ENCODE measurements around the gene GEMIN4. TPM values are rescaled to one million over a fixed set of nuclear protein-coding genes. Genes with fewer than 3 reads are reported as not detected.
"Not testable (repeated sequence)": the region's sequence is repeated elsewhere in the genome, so short reads cannot be mapped to it uniquely, and the experiment has no call there.

Gene GEMIN4
- total and polyA plus RNA-seq, 7 donors: 7.2 to 21.9 (median 12.6) TPM

- intact Hi-C loops (cut with DNase I): no loop called here
- WGBS, 3 donors: 85 to 88% (median 87%) methylated on average over 5 of the region's 5 CpGs
Measured at GRCh38 chr17:773016-773415, 21.0 kb upstream of the GEMIN4 start.

GRCh38 chr17:767076-767475 is 15.0 kb upstream of the GEMIN4 start:
- TF ChIP-seq CTCF (IDR thresholded peaks at IDR 0.05): no peak
- WGBS, 3 donors: 36 to 66% (median 60%) methylated on average over 3 of the region's 3 CpGs
- no peak overlapping the region for H3K4me3 ChIP-seq
- intact Hi-C loops (cut with DNase I): no loop called here
- no peak overlapping the region for H3K27ac ChIP-seq
- DNase-seq: no peak
- H3K9me3 ChIP-seq: no peaks in the 10 kb centered on the region
- no peak for ATAC-seq
- peaks cover 0 to 94% of the 10 kb centered on the region in 2 donors for H3K36me3 ChIP-seq (ENCODE audit: insufficient read depth in 1 of 2, low read depth in 1 of 2)
- no peaks in the 10 kb centered on the region for H3K4me1 ChIP-seq
- no peaks in the 10 kb centered on the region for H3K27me3 ChIP-seq (ENCODE audit: insufficient read depth in 3 of 3, low read length in 2 of 3)

More at GRCh38 chr17:773016-773415, 21.0 kb upstream of the GEMIN4 start:
- ATAC-seq (no peak), DNase-seq (no peak)
- H3K4me1 ChIP-seq: no peaks in the 10 kb centered on the region
- no peaks in the 10 kb centered on the region for H3K9me3 ChIP-seq
- H3K27ac ChIP-seq: no peak overlapping the region
- H3K27me3 ChIP-seq (ENCODE audit: insufficient read depth in 3 of 3, low read length in 2 of 3): no peaks in the 10 kb centered on the region
- H3K36me3 ChIP-seq (ENCODE audit: insufficient read depth in 1 of 2, low read depth in 1 of 2): peaks cover 4 to 96% of the 10 kb centered on the region in 2 donors
- no peak for TF ChIP-seq CTCF (IDR thresholded peaks at IDR 0.05)
- no peak overlapping the region for H3K4me3 ChIP-seq

GRCh38 chr17:760371-760770 is 8.3 kb upstream of the GEMIN4 start:
- DNase-seq (no peak), ATAC-seq (peak in 2 of 4 donors; percentile 52 to 72)
- Histone ChIP-seq H3K27ac (no peak overlapping the region), H3K4me3 (no peak overlapping the region), H3K9me3 (no peaks in the 10 kb centered on the region), H3K27me3 (ENCODE audit: insufficient read depth in 3 of 3, low read length in 2 of 3) (no peaks in the 10 kb centered on the region), H3K36me3 (ENCODE audit: insufficient read depth in 1 of 2, low read depth in 1 of 2) (peaks cover 3 to 76% of the 10 kb centered on the region in 2 donors), H3K4me1 (no peaks in the 10 kb centered on the region)
- 35 to 59% (median 45%) methylated on average over 9 of the region's 9 CpGs for WGBS, 3 donors
- intact Hi-C loops (cut with DNase I): no loop called here
- TF ChIP-seq CTCF (IDR thresholded peaks at IDR 0.05): no peak

- no peak for TF ChIP-seq CTCF (IDR thresholded peaks at IDR 0.05)
- Histone ChIP-seq H3K27ac (no peak overlapping the region), H3K9me3 (no peaks in the 10 kb centered on the region), H3K27me3 (ENCODE audit: insufficient read depth in 3 of 3, low read length in 2 of 3) (no peaks in the 10 kb centered on the region), H3K4me1 (no peaks in the 10 kb centered on the region), H3K4me3 (no peak overlapping the region), H3K36me3 (ENCODE audit: insufficient read depth in 1 of 2, low read depth in 1 of 2) (peaks cover 3 to 71% of the 10 kb centered on the region in 2 donors)
- WGBS, 3 donors: 82 to 89% (median 85%) methylated on average over 5 of the region's 5 CpGs
- DNase-seq (no peak), ATAC-seq (no peak)
- intact Hi-C loops (cut with DNase I): no loop called here
Measured at GRCh38 chr17:759964-760363, 7.9 kb upstream of the GEMIN4 start.

GRCh38 chr17:756010-756567 is 4.0 kb upstream of the GEMIN4 start:
- H3K27ac ChIP-seq; ATAC-seq; H3K27me3 ChIP-seq (ENCODE audit: insufficient read depth in 3 of 3, low read length in 2 of 3); H3K4me1 ChIP-seq; H3K9me3 ChIP-seq; H3K4me3 ChIP-seq; DNase-seq; intact Hi-C loops (cut with DNase I): not testable (repeated sequence)
- H3K36me3 ChIP-seq (ENCODE audit: insufficient read depth in 1 of 2, low read depth in 1 of 2): peaks cover 3 to 35% of the 10 kb centered on the region in 2 donors
- WGBS, 3 donors: 76 to 88% (median 82%) methylated on average over 15 of the region's 15 CpGs

GRCh38 chr17:755319-755961 is 3.4 kb upstream of the GEMIN4 start:
- H3K27me3 ChIP-seq (ENCODE audit: insufficient read depth in 3 of 3, low read length in 2 of 3); H3K4me1 ChIP-seq; DNase-seq; H3K27ac ChIP-seq; H3K9me3 ChIP-seq; intact Hi-C loops (cut with DNase I); ATAC-seq; H3K4me3 ChIP-seq: not testable (repeated sequence)
- H3K36me3 ChIP-seq (ENCODE audit: insufficient read depth in 1 of 2, low read depth in 1 of 2): peaks cover 3 to 35% of the 10 kb centered on the region in 2 donors
- WGBS, 3 donors: 96 to 98% (median 97%) methylated on average over 9 of the region's 9 CpGs

Data from psoas muscle (tissue), 8 donors.